GM12872 (cell line): Measurements from ENCODE around the gene UCKL1.

ENCODE experiments used
- CTCF ChIP-seq: IDR thresholded peaks from 3 replicates; pipeline ENCODE4 v1.5.1; 2011; ENCODE audit warnings: low read depth, mild to moderate bottlenecking, low read length, moderate library complexity; ENCODE audit not compliant: insufficient read depth

UCKL1 gene

GRCh38 chr20:63919130-63919529, 37.1 kb downstream of the UCKL1 start:
- TF ChIP-seq CTCF = no peak

- TF ChIP-seq CTCF = no peak
Measured at GRCh38 chr20:63917811-63918210, 38.4 kb downstream of the UCKL1 start.

- TF ChIP-seq CTCF = no peak
Measured at GRCh38 chr20:63915471-63915870, 40.7 kb downstream of the UCKL1 start.

- TF ChIP-seq CTCF = no peak
Measured at GRCh38 chr20:63913768-63914167, 42.4 kb downstream of the UCKL1 start.

- TF ChIP-seq CTCF = no peak
Measured at GRCh38 chr20:63911176-63911575, 45.0 kb downstream of the UCKL1 start.

GRCh38 chr20:63908008-63908682, 48.1 kb downstream of the UCKL1 start:
- no peak for TF ChIP-seq CTCF

GRCh38 chr20:63903796-63904561, 52.2 kb downstream of the UCKL1 start:
- no peak for TF ChIP-seq CTCF
